Omental fat pad (tissue), 4 donors: ENCODE results near the gene MAPKAPK2. TPM values are rescaled to one million over a fixed set of nuclear protein-coding genes. Genes with fewer than 3 reads are reported as not detected.

Experiments
- ATAC-seq: fragments of 150-250 bp; one replicate; pipeline ENCODE4 v1.9.1; 2016; ENCODE audit warnings: mild to moderate bottlenecking, moderate library complexity; ENCODE audit not compliant: low FRiP score
- DNase-seq: peaks from one replicate; pipeline ENCODE4 v3.0.0-alpha.2; 2019; ENCODE audit warnings: low spot score
- CTCF ChIP-seq, 3 donors: fragments of 450-650 bp; IDR thresholded peaks; one replicate each; pipeline ENCODE4 v1.5.1; 2016 to 2017; ENCODE audit warnings: antibody characterized with exemption in 3 of 3, mild to moderate bottlenecking in 3 of 3, moderate library complexity in 2 of 3
- total RNA-seq, 4 donors: library from RNA; depleted of rRNA; stranded (reverse); fragments of >200 nt; gene quantifications; one replicate each; pipeline ENCODE4 v1.1.0, GENCODE V29; 2016

MAPKAPK2 gene
- total RNA-seq, 4 donors from 2014 or later: 52.0 to 151 (median 79.9) TPM

- ATAC-seq (no peak), DNase-seq (no peak)
- no peak for TF ChIP-seq CTCF (IDR thresholded peaks at IDR 0.05)
These were observed 11.0 kb downstream of the MAPKAPK2 start for GRCh38 chr1:206695733-206696132.

- TF ChIP-seq CTCF (IDR thresholded peaks at IDR 0.05): no peak
- no peak for DNase-seq
- ATAC-seq: no peak
These were observed 12.3 kb downstream of the MAPKAPK2 start for GRCh38 chr1:206696812-206697585.

- TF ChIP-seq CTCF (IDR thresholded peaks at IDR 0.05): no peak
- ATAC-seq: no peak
- DNase-seq: no peak
These were observed 13.3 kb downstream of the MAPKAPK2 start for GRCh38 chr1:206698011-206698410.

- ATAC-seq (no peak), DNase-seq (no peak)
- no peak for TF ChIP-seq CTCF (IDR thresholded peaks at IDR 0.05)
These were observed 14.4 kb downstream of the MAPKAPK2 start for GRCh38 chr1:206699000-206699586.

- DNase-seq (no peak), ATAC-seq (no peak)
- no peak for TF ChIP-seq CTCF (IDR thresholded peaks at IDR 0.05)
These were observed 14.9 kb downstream of the MAPKAPK2 start for GRCh38 chr1:206699626-206700025.

- TF ChIP-seq CTCF (IDR thresholded peaks at IDR 0.05): no peak
These were observed 15.8 kb downstream of the MAPKAPK2 start for GRCh38 chr1:206700445-206701036.

More at GRCh38 chr1:206700445-206701036, 15.8 kb downstream of the MAPKAPK2 start:
- DNase-seq (no peak), ATAC-seq (no peak)
